ENCODE data around the gene DDOST.
A peak's percentile ranks its signal among the peaks of the same experiment; 100 is the strongest.

The DDOST gene

DNA sequence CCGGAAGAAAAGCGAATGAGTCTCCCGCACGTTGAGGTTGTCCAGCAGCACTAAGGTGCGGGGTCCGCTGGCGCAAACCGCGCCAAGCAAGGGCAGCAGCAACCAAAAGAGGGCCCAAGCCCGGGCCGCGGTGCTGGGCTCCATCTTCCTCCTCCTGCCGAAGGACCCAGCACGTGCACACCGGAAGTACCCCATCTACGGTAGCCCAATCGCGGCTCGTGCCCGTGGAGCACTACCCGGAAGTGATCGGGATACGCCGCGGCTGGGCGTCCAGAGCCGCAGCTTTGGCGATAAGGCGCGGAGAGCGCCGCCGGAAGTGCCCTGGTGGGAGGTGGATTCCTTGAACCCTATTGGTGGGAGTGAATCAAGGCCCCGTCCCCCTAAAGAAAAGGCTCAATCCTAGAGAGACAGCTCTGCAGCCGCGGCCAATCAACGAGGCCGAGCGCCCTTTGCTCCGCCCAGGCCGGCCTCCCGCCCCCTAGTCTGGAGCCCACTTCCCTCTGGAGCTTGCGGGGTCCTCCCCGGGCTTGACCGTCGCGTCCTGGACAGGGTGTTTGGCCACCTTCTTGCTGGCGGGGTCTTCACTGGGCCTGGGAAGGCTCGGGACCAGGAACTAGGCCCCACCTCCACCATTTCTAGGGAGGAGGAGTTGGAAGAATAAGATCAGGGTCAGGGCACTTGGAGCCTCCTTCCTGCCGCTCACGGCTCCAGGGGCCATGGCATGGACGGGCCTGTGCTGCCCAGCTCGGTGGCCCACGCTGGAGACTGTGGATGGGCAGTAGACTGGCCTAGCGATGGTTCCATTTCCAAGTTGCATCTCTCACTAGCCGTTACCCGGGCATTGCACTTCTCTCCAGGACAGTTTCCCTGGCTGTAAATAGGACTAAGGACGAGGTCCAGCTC is at the start of gene DDOST:
Gene DDOST, minus strand, starts transcription at position 163 of the 903 bp plus-strand sequence. Its CDS starts 19 bp downstream, at position 144.
- peak; percentile 87 for DNase-seq (ENCODE audit: low read depth)

DNA sequence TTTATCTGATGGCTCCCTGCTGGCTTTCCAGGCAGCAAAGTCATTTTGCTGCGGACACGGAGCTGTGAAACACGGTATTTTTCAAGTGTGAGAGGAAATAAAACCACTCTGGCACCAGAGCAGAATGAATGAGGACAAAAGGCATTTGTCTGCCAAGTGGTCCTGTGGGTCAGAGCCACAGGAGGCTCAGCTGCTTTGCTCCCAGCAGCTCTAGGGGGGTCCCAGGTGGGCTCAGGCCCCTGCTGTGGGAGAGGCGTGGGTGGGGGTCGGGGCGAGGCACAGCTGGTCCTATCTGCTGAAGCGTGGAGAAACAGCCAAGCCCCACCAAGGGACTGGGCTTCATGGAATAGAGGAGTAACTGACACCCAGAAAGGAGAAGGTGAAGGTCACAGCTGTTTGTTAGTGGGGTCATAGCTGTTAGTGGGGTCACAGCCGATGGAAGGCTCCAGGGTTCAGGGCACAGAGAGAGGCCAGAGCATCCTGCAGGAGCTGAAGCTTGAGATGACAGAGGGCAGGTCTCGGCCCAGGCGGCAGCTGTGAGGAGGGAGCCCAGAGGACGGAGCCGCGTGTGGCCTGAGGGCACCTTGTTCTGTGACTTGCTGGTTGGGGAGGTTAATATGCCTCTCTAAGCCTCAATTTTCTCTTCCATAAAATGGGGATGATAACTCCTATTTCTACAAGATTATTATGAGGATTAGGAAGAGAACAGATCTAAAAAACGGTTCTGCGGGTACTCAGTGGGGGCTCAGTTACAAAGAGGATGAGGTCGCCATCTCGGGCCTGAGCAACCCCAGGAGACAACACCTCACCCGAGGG is 49.5 kb upstream of the DDOST start:
- no peak for DNase-seq (ENCODE audit: low read depth)

DNA sequence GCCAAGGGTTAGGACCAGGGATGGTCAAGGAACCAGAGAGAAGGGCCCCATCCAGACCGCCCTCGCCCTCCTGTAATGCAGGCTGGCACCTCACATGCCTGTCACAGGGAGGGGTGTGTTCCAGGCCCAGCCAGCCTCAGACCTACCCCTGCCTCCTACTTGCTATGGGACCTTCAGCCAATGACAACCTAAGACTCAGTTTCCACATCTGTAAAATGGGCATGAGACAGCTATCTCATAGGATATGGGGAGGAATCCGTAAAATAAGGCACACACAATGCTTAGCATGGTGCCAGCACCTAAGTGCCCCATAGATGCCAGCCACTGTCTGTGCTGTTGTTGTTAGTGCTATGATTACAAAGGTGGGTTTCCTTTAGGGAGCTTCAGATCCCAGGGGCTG is 48.7 kb upstream of the DDOST start:
- no peak for DNase-seq (ENCODE audit: low read depth)

GRCh38 chr1:20708891-20709290 is 47.7 kb upstream of the DDOST start:
- DNase-seq (ENCODE audit: low read depth) = no peak

DNA sequence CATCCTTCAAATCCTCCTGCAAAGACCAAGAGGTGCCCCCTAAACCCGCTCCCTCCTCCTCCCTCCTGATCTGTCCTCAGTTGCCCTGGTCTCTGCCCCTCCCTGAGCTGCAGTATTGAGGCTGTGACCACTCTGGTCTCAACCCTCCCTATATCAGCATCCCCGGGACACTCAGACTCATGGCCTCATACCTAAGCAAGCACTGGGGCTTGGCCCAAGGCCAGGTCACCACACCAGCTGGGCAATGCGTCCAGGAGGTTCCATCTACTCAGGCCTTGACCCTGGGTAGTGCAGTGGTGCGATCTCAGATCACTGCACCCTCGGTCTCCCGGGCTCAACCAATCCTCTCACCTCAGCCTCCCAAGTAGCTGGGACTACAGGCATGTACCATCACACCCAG is 46.9 kb upstream of the DDOST start:
- no peak for DNase-seq (ENCODE audit: low read depth)

DNA sequence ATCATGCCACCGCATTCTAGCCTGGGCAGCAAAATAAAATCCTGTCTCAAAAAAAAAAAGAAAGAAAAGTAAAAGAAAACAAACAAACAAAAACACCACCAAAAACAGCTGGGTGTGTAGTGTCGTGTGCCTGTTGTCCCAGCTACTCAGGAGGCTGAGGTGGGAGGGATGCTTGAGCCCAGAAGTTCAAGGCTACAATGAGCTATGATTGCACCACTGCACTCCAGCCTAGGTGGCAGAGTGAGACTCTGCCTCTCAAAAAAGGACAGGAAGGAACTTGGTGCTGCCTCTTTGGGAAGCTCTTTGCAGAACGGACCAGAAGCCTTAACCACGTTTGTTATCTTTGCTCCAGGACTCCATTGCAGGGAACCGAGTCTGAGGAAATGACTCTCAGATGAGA is 45.7 kb upstream of the DDOST start:
- no peak for DNase-seq (ENCODE audit: low read depth)

DNA sequence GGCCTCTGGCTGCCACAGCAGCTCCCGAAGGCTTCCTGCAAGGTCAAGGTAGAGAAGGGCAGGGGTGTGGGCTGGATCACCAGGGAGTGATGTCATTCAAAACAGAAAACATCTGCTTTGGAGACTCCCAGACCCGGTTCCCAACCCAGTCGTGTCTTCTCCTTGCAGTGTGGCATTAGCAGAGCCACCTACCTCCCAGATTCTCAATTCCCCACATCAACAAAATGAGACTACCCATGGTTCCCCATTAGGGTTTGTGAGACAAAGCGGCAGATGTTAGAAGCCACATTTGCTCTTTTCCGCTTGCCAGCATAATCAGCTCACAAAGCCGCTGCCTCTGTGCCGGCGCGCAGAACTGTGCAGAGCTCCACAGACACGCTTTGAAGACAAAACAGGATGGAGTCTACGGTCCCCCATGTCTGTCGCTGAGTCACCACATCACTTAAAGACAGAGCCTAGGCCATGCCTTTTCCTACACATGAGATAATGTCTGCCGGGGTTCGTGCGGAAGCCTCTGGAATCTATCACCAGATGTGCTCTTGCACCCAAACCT is 44.1 kb upstream of the DDOST start:
- DNase-seq (ENCODE audit: low read depth) = no peak

GRCh38 chr1:20704390-20705202 is 43.4 kb upstream of the DDOST start:
- DNase-seq (ENCODE audit: low read depth) = no peak

GRCh38 chr1:20703124-20703756 is 42.1 kb upstream of the DDOST start:
- DNase-seq (ENCODE audit: low read depth) = no peak

- no peak for DNase-seq (ENCODE audit: low read depth)
These were observed 41.2 kb upstream of the DDOST start for GRCh38 chr1:20702416-20702815.

- no peak for DNase-seq (ENCODE audit: low read depth)
These were observed 40.7 kb upstream of the DDOST start for GRCh38 chr1:20701847-20702246.

DNA sequence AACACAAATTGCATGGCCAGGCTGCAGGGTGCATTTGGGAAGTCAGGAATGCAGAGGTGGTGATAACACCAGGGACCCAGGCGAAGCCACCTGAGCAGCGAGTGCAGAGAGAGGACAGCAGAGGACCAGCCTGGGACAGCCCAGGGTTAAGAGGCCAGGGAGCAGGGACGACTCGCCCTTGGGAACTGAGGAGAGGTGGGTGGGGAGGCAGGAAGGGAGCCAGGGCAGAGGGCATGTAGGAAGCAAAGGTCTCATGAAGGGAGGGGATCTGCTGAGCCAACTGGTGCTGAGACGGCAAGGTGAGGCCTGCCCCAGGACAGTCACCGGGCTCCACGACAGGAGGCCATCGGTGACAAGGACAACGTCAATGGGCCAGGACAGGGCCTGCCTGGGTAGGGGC is 40.3 kb upstream of the DDOST start:
- no peak for DNase-seq (ENCODE audit: low read depth)

GRCh38 chr1:20700636-20701215 is 39.6 kb upstream of the DDOST start:
- no peak for DNase-seq (ENCODE audit: low read depth)

GRCh38 chr1:20699558-20699957 is 38.4 kb upstream of the DDOST start:
- DNase-seq (ENCODE audit: low read depth) = no peak

DNA sequence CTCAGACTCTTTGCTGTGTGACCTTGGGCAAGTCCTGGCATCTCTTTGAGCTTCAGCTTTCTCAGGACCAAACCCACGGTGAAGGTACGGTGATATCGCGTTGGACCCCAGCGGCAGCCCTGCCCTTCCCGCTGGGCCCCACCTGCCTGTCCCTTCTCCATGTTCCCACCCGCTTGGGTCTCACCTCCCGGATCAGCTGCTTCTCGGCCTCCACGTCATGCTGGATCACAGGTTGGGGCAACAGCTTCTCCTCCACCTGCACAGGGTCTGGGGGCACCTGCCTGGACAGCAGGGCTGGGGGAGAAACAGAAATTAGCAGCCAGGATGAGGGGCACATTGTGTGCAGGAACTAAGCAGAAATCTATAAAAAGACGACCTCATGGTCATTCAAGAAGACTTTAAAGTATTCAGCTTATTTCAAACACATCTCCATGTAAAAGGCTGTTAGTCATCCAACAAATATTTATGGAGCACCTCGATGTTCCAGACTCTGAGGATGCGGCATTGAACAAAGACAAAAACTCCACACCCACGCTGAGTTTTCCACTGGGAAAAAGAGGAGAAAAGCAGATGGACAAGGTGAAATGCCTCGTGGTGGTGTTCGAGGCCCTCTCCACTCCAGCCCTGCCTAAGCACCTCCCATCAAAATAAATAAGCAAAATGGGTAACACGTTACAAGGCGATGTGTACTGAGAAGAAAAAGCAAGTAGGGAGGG is 37.2 kb upstream of the DDOST start:
- peak; percentile 54 for DNase-seq (ENCODE audit: low read depth)

- no peak for DNase-seq (ENCODE audit: low read depth)
These were observed 36.4 kb upstream of the DDOST start for GRCh38 chr1:20697563-20697962.

DNA sequence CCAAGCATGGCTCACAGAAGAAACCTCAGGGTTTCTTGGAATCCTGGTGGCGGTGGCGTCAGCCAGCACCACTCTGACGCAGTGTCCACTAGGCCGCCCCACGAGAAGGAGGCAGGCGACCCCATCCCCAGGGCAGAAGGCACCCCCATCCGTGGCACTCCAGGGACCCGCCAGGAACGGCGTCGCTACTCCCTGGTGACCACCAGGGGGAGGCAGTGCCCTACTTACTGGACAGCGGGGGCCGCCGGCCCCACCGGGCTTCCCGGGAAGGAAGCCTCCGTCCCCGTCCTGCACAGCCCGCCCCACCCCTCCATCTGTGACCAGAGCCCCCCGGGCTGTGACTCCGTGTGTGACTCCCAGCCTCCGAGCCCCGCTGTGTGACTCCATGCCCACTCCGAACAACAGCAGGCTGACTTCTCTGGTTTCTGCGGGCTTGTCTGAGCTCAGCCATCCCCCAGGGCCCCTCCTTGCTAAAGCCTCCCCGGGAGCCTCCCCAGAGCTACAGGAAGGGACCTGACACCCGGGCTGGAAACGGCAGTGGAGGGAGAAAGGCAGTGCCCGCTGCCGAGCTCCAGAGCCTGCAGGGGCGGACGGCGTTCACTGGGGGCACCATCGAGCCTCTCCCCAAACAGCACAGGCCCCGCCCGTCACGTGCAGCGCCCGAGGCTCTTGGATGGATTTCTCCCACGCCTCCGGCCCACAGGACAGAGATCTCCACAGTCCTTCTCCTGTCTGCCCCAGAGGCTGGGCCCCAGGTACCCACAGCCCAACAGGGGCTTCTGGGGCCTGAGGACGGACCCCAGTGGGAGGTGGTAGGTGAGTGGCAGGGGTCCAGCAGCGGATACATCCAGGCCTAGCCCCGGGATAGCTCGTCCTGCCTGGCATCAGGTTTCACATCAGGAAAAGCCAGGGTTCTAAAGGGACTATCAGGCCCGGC is 35.5 kb upstream of the DDOST start:
- DNase-seq (ENCODE audit: low read depth) = peak; percentile 56

DNA sequence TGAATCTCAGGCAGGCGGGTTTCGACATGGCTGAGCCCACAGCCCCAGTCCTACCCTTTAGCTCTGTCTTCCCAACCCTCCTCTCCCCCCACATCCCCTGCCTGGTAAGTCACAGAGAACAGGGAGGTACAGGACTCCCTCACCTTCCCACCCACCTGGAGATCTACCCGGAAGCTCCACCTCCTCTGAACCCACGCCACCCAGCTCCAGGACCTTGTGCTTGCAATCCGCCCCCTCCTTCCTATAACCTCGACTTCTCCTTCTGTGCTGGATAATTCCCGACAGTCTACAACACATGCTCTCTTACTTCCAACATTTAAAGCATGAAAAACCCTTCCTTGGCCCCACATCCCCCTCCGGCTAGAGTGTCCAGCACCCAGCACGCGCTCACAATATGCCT is 34.3 kb upstream of the DDOST start:
- no peak for DNase-seq (ENCODE audit: low read depth)

- no peak for DNase-seq (ENCODE audit: low read depth)
These were observed 32.5 kb upstream of the DDOST start for GRCh38 chr1:20693623-20694022.
